Right renal cortex interstitium (tissue), 3 donors: Measurements from ENCODE around the gene MRO. TPM values are rescaled to one million over a fixed set of nuclear protein-coding genes. Genes with fewer than 3 reads are reported as not detected.
"Not testable (repeated sequence)": the region's sequence is repeated elsewhere in the genome, so short reads cannot be mapped to it uniquely, and the experiment has no call there.

ENCODE experiments used
- DNase-seq, 3 donors: peaks; one replicate each; pipeline ENCODE4 v3.0.0-alpha.2; 2013; ENCODE audit warnings: low read depth in 3 of 3, low spot score in 2 of 3
- polyA plus RNA-seq, 3 donors: library from polyadenylated mRNA; unstranded; fragments of 120-200 nt; gene quantifications; one replicate each; pipeline ENCODE4 v1.2.1, GENCODE V29; 2013; ENCODE audit not compliant: insufficient read length in 3 of 3

The MRO gene
- polyA plus RNA-seq, 3 donors: 3.0 to 3.7 (median 3.0) TPM

DNA sequence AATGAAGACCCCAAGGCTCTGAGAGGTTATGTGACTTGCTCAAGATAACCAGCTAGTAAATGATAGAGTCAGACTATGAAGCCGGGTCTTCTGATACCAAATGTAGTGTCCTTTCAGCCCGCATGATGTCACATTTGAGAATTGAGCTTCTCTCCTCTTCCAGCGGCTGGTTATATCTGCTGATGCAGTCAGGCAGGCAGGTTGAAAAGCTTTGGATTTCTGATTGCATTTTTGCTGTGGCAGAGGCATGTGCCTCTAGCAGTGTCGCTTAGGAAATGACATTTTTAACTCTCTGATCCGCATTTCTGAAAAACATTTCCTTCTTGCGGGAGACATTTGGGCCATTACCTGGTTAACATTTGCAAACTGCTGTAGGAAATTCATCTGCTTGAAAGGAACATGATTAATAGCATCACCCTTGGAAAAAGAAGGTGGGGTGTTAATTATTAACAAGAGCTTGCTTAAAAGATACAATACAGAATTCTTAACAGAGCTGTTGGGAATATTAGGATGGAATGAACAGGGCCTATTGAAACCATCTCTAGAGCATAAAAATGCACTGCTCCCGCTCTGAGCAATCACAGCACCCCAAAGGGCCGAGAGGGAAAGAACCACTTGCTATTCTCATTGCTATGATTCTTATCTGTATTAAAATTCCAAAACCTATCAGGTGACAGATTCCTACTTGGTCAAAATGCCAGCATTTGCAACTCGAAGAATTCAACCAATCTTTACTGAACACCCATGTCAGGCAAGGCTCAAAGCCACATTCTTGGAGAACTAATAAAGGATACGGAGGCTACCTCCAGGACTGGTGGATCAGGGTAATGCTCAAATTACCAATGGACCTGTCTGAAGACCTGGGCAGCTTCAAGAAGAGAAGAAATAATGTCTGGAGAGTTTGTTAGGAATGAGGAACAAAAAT is 25.9 kb downstream of the MRO start:
- DNase-seq: no peak

DNA sequence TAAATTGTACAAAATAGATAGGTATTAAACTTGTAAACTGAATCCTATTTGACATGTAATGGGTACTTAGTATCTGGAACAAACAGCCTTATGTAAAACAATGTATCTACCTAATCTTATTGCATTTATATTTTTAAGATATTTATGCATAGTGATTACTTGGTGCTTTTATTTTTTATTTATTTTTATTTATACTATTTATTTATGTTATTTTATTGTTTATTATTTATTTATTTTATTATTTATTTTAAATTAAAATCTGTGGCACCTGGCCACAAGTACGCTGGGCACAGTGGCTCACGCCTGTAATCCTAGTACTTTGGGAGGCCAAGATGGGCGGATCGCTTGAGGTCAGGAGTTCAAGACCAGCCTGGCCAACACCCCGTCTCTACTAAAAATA is 26.9 kb downstream of the MRO start:
- no peak for DNase-seq

DNA sequence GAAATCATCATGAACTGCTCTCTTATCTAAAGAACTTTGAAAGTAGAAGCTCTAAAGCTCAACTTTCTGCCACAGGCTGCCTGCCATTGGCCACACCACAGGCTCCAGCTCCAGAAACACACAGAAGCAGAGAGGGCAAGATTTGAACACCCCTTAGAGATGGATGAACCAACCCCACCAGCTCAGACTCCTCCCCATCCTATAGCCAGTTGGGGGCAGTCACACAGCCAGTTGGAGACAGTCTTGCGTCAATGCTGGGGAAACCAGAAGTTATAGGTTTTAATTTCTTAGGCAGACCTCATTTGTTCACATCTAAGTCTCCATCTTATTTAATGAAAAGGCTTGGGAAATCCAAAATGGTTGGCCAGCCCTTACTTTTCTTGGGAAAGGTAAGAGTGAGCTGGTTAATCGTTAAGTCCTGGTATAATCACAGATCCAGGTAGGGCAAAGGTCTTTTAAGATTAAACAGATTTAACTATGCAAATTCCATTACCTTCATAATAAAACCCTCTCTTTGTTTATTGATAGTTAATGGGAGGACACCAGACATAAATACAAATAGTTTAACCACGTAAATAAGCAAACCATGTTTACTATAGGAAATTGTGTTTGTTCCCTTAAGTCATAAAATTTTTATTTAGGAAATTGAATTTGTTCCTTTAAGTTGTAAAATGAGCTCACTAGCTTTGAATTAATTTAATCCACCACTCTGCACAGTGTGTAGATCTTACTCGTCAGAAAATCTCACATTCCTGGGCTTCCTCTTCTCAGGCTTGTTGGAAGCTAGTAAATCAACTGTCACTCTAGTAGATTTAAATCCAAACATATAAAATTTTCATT is 28.0 kb downstream of the MRO start:
- no peak for DNase-seq

DNA sequence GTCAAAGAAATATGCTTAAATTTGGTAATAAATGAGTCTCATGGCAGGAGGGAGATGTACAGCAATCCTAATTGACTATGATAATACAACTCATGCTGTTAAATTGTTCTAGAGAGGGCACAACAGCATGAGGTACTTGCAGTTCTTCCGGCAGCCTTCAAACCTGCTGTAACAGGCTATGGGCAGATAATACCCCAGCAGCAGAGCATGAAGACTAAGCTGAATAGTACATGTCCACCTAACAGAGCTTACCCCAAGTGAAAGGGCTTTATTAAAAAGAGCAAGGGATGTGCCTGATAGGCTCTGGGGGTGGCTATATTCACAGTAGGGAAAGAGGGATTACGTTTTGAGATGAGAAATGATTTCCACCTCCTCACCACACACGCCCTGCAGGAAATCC is 28.9 kb downstream of the MRO start:
- no peak for DNase-seq

DNA sequence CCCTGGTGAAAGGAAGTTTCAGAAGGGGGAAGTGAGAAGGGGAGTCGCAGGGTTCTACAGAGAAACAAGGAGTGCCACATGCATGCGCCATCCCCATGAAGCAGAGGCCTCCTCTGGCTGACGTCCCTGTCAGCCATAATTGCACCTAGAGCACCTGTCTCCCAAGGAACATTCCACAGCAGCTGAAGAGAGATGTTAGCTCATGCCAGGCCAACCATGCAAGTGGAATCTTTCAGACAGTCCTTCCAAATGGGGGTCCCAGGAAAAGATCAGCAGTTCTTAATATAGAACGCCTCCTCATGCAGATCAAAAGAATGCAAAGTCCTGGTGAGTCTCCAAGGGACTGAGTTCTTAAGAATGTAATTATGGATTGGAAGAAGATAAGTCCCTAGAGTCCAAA is 29.6 kb downstream of the MRO start:
- no peak for DNase-seq

DNA sequence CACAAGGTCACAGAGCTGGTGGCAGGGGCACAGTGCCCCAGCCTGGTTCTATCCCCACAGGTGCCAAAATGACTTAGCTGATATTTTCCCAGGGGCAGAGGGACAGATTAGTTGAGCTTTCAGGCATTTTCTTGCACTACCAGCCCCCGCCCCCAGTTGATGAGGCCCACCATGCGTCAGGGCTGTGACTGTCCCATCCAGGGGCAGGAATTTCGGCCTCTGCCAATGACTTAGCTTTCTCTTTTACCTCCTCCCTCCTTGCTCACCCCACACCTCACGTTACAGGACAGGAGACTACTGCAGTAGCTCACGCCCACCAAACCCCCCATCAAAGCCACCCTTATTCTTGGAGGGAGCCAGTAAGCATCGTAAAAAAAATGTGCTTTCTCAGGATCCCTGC is 31.5 kb downstream of the MRO start:
- DNase-seq: no peak

DNA sequence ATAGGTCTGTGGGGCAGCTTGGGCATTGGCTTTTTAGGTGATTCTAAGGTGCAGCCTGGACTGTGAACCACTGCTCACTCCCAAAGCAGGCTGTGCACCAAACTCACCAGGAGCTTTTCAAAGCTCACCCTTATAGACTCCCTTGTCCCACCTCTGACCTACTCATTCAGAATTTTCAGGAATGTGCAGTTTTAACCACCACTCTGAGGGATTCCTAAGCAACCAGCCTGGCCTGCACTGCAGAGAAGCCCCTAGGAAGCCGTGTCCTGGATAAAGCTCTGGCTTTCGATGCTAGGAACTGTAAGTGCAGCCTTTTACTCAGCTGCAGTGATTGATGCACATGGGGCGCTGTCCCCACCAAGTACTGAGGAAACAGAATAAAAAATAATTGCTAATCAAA is 33.0 kb downstream of the MRO start:
- DNase-seq: no peak

DNA sequence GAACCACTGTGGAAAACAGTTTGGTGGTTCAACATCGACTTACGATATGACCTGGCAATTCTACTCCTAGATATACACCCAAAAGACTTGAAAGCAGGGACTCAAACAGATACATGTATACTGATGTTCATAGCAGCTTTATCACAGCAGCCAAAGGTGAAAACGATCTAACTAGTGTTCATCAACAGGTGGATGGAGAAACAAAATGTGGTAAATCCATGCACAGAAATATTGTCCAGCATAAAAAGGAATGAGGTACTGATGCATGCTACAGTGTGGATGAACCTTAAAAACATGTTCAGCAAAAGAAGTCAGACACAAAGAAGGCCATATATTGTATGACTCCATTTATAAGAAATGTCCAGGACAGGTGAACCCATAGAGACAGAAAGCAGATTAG is 36.3 kb downstream of the MRO start:
- no peak for DNase-seq

DNA sequence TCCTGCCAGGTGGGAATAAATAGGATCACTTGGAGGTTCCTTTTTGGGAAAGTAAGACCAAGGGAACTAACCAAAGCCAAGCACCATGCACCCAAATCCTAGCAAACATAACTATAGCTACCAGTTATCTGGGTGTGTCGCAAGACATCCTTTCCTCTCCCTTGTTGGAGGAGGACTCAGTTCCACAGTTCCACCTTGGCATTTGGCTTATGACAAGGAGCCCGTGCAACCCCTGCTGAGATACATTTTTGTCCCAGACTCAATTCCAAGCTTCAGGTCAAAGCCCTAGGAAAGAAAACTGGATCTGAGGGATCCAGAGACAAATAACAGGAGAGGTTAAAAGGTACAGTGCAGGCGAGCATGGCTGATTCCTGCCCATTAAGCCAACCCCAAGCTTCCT is 40.8 kb downstream of the MRO start:
- not testable (repeated sequence) for DNase-seq

DNA sequence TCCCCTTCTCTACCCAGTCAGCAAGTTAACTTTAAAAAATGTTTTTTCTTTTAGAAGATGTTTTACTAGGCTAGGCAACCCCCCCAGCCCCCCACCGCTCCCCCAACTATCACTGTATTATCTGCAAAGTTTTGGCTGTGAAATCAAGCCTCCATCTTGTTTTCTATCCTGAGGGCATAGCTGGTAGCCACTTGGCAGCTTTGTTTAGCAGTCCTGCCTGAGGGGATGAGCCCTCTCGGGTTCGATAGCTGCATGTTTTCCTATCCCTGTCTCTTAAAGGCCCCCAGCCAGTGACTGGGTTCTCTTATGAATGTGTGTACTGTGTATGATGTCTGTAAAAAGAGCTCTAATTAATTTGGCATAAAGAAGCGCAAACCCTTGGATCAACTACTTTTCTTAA is 43.4 kb downstream of the MRO start:
- no peak for DNase-seq

DNA sequence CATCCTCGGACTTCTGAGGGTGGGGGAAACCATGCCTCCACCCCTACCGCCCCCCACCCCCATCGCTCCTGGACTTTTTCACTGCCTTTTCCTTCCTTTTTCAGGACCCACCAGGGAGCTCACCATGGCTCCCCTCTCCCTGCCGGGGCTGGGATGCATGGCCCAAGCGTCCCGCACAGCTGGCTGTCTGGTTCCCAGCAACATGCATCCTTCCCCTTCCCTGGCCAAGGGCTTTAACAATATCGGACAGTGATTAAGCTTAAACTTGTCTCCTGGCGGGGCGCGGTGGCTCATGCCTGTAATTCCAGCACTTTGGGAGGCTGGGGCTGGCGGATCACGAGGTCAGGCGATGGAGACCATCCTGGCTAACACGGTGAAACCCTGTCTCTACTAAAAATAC is 44.1 kb downstream of the MRO start:
- DNase-seq: no peak

DNA sequence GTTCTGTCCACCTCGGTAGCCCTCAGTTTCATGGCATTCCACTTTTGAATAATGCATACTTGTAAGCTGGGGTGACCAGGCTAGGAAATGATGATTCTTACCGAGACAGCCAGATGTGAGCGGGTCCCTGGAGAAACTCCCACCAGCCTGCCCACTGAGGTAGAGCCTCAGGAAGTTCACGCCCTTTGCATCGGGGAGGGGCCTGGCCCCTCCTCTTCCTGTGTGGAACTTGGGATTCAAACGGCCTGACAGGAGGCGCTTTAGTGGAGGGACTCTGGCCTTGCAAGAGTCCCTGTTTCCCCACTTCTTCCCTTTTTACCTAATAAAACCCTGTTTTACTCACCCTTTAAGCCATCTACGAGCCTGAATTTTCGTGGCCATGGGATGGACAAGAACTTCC is 44.6 kb downstream of the MRO start:
- no peak for DNase-seq

DNA sequence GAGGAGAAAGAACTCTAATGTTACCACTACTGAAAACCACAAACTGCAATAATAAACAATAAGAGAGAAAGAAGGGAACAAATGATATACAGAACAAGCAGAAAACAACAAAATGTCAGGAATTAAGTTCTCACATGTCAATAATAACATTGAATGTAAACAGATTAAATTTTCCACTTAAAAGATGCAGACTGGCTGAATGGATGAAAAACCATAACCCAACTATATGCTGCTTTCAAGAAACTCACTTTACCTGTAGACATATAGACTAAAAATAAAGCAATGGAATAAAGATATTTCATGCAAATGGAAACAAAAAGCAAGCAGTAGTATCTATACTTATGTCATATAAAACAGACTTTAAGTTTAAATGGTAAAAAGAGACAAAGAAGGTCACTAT is 50.4 kb downstream of the MRO start:
- DNase-seq: no peak

DNA sequence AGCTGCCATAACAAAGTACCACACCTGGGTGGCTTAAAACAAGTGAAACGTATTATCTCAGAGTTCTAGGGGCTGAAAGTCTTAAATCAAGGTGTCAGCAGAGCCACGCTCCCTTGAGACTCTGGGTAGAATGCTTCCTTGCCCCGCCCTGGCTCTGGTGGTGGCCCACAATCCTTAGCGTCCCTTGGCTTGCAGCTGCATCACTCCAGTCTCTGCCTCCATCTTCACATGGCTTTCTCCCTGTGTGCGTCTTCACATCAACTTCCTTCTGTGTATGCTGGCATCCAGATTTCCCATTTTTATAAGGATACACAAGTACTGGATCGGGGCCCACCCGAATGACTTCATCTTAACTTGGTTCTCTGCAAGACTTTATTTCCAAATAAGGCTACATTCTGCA is 62.5 kb downstream of the MRO start:
- no peak for DNase-seq

DNA sequence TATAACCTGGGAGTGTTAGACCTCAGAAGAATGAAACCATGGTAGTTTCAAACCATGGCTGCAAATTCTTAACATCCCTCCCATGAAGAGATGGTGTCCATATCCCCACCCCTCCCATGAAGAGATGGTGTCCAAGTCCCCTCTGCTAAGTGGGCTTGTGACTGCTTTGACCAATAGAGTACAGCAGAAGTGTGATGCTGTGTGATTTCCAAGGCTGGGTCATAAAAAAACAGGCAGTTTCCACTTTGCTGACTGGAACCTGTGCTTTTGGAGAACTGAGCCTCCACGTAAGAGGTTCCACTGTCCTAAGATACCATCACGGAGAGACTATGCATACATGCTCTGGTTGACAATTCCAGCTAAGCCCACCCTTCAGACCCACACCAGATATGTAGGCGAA is 65.5 kb downstream of the MRO start:
- DNase-seq: no peak

DNA sequence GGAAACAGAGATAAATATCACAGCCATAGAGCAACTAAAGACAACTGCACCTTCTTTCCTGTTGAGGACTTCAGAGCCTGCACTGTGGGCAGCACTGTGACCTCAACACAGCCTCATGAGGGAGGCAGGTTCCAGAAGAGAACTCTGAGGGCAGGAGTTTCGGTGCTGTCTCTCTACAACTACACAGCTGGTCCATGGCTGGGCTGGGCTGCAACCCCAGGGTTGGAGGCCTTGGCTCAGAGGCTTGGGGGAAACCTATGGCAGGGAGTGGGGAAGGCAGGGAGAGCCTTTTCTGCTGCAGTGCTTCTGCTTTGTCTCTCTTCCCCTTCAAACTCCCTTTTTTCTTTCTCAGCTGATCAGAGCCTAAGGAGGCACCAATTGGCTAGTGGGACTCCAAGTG is 66.5 kb downstream of the MRO start:
- DNase-seq: no peak

DNA sequence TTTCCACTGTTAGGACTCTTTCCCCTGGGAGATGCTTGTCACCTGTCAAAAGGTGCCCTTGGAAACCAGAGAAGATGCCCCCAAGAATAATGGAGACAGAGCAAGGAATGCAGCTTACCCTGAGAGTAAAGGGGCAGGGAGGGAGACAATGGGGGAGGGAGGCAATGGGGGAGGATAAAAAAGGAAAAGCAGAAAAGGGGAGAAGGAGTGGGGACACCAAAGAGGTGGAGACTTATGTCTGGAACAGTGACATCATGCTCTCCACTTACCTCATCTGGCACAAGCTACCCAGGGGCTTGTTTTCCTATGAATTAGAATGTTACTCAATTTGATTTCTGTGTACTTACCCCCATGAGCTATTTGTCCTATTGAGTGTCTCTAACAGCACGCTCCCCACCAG is 67.9 kb downstream of the MRO start:
- no peak for DNase-seq

DNA sequence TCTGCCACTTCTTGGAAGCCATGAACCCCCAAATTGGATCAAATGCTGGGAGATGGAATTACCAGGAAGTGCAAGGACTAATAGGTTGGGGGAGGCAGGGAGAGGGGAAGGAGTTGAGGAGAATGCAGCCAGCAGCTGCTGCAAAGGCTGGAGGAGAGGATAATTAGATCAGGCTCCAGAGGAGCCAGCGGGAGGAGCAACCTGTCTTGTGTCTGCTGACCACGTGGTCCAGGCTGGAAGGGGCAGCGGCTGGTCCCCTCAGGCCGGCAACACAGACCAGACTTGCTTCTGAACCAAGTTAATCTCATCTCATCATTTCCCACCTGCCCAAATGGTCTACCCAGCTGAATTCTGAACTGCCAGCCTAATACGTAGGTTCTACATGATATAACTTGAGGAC is 68.3 kb downstream of the MRO start:
- no peak for DNase-seq

DNA sequence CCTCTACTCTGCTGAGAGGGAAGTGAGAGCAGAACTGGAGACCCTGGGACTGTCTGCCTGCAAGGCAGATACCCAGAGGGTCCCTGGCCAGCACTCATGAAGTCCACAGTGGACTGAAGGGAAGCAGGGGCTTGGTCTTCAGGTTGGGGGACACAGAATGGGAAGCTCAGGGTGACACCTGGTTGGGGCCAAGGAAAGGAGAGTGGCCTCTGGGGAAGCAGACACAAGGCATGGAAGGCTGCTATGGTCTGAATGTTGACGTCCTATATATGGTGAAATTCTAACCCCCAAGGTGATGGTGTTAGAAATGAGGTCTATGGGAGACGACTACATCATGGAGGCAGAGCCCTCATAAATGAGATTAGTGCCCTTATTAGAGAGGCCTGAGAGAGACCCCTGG is 69.3 kb downstream of the MRO start:
- no peak for DNase-seq

DNA sequence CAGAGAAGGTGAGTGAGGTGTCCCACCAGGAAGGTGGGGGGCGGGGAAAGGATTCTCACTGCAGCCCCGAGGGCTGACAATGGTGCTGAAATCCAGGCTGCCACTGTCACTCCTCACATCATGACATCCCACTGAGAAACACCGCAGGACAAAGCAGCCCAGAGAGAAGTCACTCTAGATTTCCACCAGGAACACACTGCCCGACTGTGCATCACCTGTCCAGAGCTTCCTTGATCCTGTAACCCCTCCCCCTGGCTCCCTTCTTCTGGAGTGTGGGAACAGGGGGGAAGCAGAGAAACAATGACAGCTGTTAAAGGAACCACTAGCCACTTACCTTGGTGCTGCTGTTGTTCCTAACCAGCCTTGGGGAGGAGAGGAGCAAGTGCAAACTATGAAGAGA is 69.9 kb downstream of the MRO start:
- no peak for DNase-seq

DNA sequence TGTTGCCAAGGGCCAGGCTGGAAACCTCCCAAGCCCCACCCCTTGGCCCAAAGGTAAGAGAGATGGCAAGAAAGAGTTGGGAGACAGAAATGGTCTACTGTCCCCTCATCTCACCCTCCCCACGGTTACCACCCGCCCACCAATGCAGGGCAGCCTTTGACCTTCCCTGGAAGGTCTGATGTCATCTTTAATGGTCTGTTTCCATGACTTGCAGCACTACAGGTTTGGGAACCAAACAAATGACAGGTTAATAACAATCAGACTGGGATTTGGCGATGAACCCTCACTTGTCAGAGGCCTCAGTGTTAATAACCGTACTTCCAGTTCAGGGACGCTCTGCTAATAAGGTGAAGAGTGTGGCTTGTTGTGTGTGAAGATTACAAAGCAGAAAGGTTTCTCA is 70.4 kb downstream of the MRO start:
- no peak for DNase-seq
